HG02981 (cell line): Measurements from ENCODE around the gene SLC22A7.
"Not testable (repeated sequence)": the region's sequence is repeated elsewhere in the genome, so short reads cannot be mapped to it uniquely, and the experiment has no call there.

Experiments
- ATAC-seq: cut with Tn5 transposase; IDR thresholded peaks from one replicate; pipeline ENCODE4 v1.9.1; 2021; ENCODE audit warnings: mild to moderate bottlenecking, moderate library complexity; ENCODE audit not compliant: unreplicated experiment

The SLC22A7 gene

GRCh38 chr6:43299338-43300293 is 1.6 kb downstream of the SLC22A7 start:
- ATAC-seq, result no peak

DNA sequence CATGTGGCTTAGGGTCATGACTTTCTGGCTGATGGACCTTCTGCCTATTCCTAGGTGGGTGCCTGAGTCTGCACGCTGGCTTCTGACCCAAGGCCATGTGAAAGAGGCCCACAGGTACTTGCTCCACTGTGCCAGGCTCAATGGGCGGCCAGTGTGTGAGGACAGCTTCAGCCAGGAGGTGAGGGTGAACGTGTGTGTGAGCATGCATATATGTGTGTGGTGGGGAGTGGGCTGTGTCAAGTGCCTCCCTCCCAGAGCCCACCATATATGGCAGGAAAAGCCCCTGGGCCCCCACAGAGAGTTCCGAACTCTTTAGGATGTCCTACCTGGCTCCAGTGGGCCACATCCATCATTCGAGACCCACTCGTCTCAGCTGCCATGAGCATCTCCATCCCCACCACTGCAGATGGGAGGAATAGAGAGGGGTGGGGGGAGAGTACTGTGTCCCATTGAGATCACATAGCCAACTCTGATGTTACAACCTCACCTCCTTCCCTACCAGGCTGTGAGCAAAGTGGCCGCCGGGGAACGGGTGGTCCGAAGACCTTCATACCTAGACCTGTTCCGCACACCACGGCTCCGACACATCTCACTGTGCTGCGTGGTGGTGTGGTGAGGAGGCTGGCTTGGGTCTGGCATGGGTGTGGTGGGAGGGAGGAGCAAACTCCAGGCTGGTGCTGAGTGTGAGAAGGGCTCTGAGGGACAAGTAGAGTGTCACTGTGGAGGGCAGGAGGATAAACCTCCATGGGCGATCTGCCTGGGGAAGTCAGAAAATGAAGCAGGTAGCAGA is 3.2 kb downstream of the SLC22A7 start:
- ATAC-seq, result no peak

GRCh38 chr6:43302126-43302525 is 4.1 kb downstream of the SLC22A7 start:
- ATAC-seq, result no peak

DNA sequence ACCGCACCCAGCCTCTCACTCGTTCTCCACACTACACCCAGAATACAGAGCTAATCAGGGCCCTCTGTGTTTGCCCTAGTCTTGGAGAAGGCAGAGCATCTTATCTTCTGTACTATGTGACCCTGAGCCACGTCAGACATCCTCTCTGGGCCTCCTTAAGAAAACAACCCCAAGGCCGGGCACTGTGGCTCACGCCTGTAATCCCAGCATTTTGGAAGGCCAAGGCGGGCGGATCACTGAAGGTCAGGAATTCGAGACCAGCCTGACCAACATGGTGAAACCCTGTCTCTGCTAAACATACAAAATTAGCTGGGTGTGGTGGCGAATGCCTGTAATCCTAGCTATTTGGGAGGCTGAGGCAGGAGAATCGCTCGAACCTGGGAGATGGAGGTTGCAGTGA is 4.9 kb downstream of the SLC22A7 start:
- ATAC-seq, result not testable (repeated sequence)

DNA sequence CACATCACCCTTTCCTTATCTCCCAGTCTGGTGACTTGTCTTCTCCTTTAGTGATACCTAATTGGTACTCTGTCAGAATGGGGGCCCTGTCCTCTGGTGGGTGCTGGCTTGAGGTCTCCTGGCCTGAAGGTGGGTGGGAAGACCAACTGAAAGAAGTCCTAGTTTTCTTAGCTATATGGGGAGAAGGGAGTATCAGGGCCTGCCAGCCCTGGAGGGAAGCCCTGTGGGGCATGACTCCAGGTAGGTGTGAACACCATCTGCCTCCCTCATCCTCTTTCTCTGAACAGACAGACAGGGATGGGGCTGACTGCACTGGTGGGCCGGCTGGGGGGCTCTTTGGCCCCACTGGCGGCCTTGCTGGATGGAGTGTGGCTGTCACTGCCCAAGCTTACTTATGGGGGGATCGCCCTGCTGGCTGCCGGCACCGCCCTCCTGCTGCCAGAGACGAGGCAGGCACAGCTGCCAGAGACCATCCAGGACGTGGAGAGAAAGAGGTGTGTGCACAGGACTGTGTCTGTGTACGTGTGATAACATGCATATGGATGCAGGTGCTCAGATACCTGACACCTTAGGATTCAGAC is 5.8 kb downstream of the SLC22A7 start:
- no peak for ATAC-seq

GRCh38 chr6:43304361-43304760 is 6.3 kb downstream of the SLC22A7 start:
- ATAC-seq, result no peak

- no peak for ATAC-seq
Measured at GRCh38 chr6:43304882-43305281, 6.8 kb downstream of the SLC22A7 start.

- ATAC-seq, result no peak
Measured at GRCh38 chr6:43306086-43306485, 8.0 kb downstream of the SLC22A7 start.

- no peak for ATAC-seq
Measured at GRCh38 chr6:43307451-43308100, 9.5 kb downstream of the SLC22A7 start.

DNA sequence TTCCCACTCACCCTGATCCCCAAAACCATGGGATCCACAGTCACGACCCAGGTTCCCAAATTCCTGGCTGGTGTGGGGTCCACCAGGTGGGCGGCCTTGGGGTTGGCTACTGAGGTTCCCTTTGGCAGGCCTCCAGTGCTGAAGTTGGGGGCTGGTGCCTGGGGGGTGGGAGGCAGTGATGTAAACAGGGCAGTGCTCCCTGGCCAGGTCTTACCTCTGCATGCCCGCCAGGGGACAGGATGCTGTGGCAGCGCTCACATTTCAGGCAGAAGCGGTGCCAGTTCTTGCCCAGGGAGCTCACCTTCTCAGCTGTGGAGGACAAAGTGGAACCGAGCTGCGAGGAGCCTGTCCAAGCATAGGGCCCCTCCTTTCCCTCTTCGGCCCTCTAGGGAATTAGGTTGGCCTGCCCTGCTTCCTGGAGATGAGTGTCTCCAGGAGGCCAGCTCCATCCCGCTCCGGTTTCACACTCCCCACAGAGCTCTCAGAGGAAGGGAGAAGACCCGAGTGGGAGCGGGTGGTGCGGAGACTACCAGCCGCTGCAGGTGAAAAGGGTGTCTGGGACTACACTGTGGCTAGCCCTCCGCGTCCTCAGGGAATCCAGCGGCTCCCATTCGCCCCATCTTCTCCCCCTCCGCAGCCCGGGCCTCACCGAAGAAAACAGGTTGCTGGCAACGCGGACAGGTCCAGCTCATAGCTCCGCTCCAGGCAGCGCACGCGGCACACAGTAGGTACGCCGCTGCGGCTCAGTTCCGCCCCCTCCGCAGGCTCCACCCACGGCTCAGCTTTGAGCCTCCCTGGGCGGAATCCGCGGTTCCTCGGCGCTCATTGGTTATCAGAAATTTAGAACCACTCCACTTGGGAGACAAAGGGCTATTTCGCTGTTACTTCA is 10.3 kb downstream of the SLC22A7 start, which contains the start of gene CRIP3:
CRIP3 (minus strand) TSS at position 726 of the 889 bp plus-strand sequence; CDS start at position 692, 34 bp downstream.
- peak; percentile 56 for ATAC-seq

- ATAC-seq, result no peak
Measured at GRCh38 chr6:43308990-43309477, 11.0 kb downstream of the SLC22A7 start.

- ATAC-seq, result no peak
Measured at GRCh38 chr6:43310134-43310533, 12.1 kb downstream of the SLC22A7 start.

- ATAC-seq, result no peak
Measured at GRCh38 chr6:43310624-43311023, 12.6 kb downstream of the SLC22A7 start.

- no peak for ATAC-seq
Measured at GRCh38 chr6:43311666-43312065, 13.6 kb downstream of the SLC22A7 start.

DNA sequence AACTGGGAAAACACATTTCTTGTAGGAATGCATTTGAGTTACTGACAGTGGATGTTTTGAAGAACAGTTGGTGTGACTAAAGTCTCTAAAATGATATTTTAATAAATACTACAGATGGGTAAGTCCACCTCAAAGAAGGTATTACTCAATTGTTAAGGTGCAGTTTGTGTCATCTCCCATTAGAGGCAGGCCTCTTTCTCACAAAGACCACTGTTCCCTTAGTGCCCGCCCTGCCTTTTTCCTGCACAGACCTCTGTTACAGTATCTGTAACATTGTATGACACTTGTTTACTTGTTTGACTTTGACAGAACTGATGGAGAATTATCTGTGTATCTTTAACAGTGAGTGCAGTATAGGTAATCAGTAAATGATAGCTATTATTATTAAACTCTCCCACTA is 15.8 kb downstream of the SLC22A7 start:
- ATAC-seq, result no peak

DNA sequence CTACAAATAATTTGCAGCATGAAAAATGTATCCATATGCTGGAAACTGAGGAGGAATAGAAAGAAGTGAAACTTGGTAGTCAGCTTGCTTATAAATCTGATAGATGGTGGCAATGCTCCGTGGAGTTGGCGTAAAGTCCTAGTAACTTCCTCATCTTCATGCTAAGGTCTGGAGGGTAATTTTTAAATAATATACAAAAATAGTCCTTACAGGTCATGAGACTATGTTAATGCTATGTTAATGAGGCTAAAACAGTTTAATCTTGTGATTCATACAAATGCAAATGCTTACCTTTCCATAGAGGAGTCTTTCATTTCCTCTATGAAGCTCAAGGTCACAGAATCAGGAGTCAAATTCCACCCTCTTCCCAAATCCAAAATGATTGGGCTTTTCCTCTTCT is 20.0 kb downstream of the SLC22A7 start:
- ATAC-seq, result no peak

GRCh38 chr6:43325876-43326275 is 27.8 kb downstream of the SLC22A7 start:
- no peak for ATAC-seq

DNA sequence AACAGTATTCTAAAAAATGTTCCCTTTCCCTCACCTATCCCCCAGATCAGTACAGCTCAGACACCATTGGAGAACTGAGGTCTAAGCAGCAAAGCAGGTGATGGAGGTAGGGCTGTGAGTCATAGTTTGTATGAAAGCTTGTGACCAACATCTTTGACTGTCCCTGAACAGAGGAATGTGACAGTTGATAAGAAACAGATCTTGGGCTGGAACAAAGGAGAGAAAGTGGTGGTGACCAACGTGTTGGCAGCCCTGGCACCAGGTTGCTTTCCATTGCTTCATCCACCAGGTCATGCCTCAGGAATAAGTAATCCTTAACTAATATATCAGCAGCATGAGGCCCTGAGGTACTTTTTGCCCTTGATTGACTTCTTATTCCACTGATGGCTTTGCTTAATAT is 30.5 kb downstream of the SLC22A7 start:
- ATAC-seq, result no peak

DNA sequence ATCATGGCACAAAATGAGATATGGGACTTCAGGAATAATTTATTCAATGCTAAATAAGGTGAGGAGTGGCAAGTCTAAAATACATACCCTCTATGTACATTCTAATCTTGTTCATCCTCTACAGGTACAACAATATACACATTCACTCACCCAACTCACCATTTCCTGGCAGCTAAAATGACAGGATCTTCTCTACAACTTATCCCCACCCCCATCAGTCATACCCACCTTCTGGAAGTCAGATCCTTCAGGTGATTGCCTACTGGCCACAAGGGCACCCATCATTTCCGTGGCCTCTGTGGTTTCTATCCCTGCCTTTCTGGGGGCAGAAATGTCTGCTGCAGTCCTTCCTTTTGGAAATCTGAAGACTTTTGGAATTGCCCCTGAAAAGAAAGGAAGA is 33.4 kb downstream of the SLC22A7 start:
- ATAC-seq, result no peak

DNA sequence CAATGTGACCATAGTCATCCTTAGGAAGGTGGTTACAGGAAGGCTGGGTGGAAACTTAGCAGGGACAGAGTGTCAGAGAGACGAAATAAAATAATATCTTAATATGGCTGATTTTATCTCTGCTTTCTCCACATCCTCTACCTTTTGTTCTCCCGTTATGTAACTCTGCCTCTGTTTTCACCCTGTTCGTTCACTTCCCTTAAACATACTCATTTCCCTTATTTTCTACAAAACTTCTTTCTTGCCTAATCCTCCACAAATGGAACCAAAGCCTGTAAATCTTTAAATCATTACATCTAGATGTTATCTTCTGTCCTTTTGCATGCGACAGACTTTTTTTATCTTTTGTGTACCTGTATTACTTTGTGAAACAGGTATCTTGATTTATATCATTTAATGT is 33.8 kb downstream of the SLC22A7 start:
- no peak for ATAC-seq
